ENCODE measurements around the gene TKTL2. TPM values are rescaled to one million over a fixed set of nuclear protein-coding genes. Genes with fewer than 3 reads are reported as not detected.

TKTL2 gene
- total RNA-seq, 1 experiment from 2014 or later, result not detected

DNA sequence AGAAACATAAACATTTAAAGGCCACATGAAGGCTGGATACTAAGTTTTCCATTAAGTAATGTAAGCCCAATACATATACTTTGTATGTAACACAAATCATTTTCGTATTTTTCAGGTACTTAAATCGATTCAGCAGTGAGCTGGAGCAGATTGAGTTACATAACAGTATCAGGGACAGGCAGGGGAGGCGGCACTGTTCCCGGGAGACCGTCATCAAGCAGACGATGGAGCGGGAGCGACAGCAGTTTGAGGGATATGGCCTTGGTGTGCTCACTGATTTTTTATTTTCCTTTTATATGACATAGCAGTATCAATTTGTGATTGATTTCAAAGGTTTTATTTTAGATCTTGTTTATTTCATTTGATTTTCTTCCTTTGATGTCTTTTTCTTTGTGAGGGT, 41.6 kb upstream of the TKTL2 start:
- Histone ChIP-seq H3K23me2 (ENCODE audit: insufficient read length, low read depth, low read length, poor library complexity, severe bottlenecking) (no peaks in the 10 kb centered on the region), H4K5ac (ENCODE audit: insufficient read length, low read depth, low read length) (no peak overlapping the region), H2AFZ (ENCODE audit: low read length) (no peak overlapping the region), H3K4ac (ENCODE audit: low read depth, low read length) (no peak overlapping the region), H3K23ac (ENCODE audit: insufficient read length, low read depth, low read length) (no peak overlapping the region), H3K79me1 (ENCODE audit: insufficient read depth, low read depth, low read length, poor library complexity, severe bottlenecking) (no peaks in the 10 kb centered on the region), H4K8ac (replicated peaks; ENCODE audit: insufficient read length, low read depth, low read length) (no peak overlapping the region), H2BK5ac (ENCODE audit: insufficient read length, low read length) (no peak overlapping the region), H3K27me3 (ENCODE audit: insufficient read depth, low read length) (no peaks in the 10 kb centered on the region), H3K56ac (ENCODE audit: insufficient read length, low read depth, low read length) (no peak overlapping the region), H3K79me2 (ENCODE audit: insufficient read depth, low read length) (no peaks in the 10 kb centered on the region), H4K91ac (ENCODE audit: insufficient read length, low read depth, low read length) (no peak overlapping the region), H3T11ph (ENCODE audit: low read length) (no peak overlapping the region), H4K20me1 (ENCODE audit: control insufficient read depth, insufficient read depth, insufficient read length) (no peaks in the 10 kb centered on the region), H2BK20ac (ENCODE audit: low read depth, low read length, poor library complexity, severe bottlenecking) (no peak overlapping the region), H2BK15ac (ENCODE audit: low read depth, low read length) (no peak overlapping the region), H3K4me1 (ENCODE audit: insufficient read depth, low read length) (no peaks in the 10 kb centered on the region), H2BK12ac (ENCODE audit: insufficient read length, low read depth, low read length) (no peak overlapping the region), H2BK120ac (ENCODE audit: low read depth, low read length, poor library complexity, severe bottlenecking) (no peak overlapping the region), H2AK5ac (ENCODE audit: insufficient read length, low read length) (no peak overlapping the region), H3K9ac (ENCODE audit: extremely low read depth, insufficient read length, low read length) (no peak overlapping the region), H3K18ac (ENCODE audit: insufficient read length, low read depth, low read length) (no peak overlapping the region), H3K27ac (ENCODE audit: insufficient read length, low read depth, low read length) (no peak overlapping the region), H3K9me3 (ENCODE audit: control insufficient read depth, low read depth, low read length) (no peaks in the 10 kb centered on the region), H3K14ac (ENCODE audit: insufficient read depth, low read length) (no peak overlapping the region), H3K4me2 (ENCODE audit: insufficient read depth, insufficient read length, low read length) (no peak overlapping the region)
- Mint-ChIP-seq H3K4me3 (no peak overlapping the region), H3K4me1 (no peaks in the 10 kb centered on the region), H3K27me3 (ENCODE audit: low read depth) (no peaks in the 10 kb centered on the region), H3K9me3 (no peaks in the 10 kb centered on the region), H3K27ac (no peak overlapping the region), H3K36me3 (ENCODE audit: insufficient read depth in 1 of 3, low read depth in 3 of 3) (peaks cover 33 to 78% (median 73%) of the 10 kb centered on the region in 3 experiments; a peak in 6 of 7 replicates)
- DNase-seq, result no peak
- TF ChIP-seq, protein P1, sequence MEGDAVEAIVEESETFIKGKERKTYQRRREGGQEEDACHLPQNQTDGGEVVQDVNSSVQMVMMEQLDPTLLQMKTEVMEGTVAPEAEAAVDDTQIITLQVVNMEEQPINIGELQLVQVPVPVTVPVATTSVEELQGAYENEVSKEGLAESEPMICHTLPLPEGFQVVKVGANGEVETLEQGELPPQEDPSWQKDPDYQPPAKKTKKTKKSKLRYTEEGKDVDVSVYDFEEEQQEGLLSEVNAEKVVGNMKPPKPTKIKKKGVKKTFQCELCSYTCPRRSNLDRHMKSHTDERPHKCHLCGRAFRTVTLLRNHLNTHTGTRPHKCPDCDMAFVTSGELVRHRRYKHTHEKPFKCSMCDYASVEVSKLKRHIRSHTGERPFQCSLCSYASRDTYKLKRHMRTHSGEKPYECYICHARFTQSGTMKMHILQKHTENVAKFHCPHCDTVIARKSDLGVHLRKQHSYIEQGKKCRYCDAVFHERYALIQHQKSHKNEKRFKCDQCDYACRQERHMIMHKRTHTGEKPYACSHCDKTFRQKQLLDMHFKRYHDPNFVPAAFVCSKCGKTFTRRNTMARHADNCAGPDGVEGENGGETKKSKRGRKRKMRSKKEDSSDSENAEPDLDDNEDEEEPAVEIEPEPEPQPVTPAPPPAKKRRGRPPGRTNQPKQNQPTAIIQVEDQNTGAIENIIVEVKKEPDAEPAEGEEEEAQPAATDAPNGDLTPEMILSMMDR (conservative IDR thresholded peaks at IDR 0.05), result no peak
- WGBS (ENCODE audit: extremely low coverage, insufficient read length, low lambda C conversion rate), result no CpG with 5 or more reads among the region's 8 CpGs

Data from H9 (cell line).